NCI-H748 treated with DMSO at 0.1 percent for 48 hours (cell line): ENCODE data around the gene ICOS.
"Not testable (repeated sequence)": the region's sequence is repeated elsewhere in the genome, so short reads cannot be mapped to it uniquely, and the experiment has no call there.

ENCODE experiments used
- DNase-seq: peaks from one replicate; lab custom pipeline; 2025; lab: John Stamatoyannopoulos, UW

The ICOS gene

DNA sequence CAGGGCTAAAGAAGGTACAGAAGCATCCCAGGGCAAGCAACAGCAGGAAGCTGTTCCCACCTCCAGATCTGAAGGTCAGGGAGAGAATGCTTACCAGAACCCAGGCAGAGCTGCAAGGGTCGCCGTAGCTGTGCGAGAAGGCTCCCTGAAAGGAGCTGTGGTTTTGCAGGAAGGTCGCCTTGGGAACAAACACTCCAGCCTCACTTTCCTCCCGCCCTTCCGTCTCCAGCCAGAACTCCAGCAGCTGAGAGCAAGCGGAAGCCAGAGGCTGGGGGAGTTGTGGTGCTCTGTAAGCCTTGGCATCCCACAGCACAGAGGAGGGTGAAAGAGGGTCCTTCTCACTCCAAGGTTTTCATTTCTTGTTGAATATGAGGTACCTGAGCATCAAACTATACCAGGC lies 18.3 kb upstream of the ICOS start:
- DNase-seq: no peak

DNA sequence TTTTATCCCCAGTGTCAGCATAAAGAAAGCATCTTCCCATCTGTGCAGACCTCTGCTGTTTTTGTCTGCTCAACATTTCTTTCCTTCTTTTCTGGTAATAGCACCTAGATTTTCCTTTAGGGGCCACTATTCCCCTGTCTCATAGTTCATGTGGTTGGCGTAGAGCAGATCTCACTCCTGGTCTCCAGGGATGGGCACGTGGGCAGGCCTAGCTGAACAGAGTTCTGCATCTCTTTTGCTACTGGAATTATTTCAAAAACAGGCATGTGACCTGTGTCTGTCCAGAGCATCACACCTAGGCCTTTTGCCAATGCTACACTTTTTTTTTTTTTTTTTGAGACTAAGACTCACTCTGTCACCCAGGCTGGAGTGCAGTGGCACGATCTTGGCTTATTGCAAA lies 17.7 kb upstream of the ICOS start:
- DNase-seq: no peak

GRCh38 chr2:203925512-203926158 lies 10.9 kb upstream of the ICOS start:
- no peak for DNase-seq

DNA sequence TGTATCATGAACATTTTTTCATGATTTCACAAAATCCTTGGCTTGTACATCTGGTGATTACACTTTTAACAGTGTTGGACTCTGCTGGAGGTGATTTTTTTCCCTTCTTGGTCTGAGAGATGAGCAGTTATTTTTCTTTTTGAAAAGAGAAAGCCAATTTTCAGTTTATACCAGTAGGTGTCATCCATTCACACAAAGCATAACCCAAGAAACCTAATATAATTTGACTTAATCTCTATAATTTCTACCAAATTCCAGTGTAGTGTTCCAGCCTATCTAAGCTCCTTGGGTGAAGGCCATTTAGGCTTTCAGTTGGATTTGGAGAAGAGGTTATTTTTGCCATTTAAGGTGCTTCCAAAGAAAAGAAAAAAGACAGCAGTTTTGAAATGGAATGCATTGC lies 7.7 kb upstream of the ICOS start:
- no peak for DNase-seq

DNA sequence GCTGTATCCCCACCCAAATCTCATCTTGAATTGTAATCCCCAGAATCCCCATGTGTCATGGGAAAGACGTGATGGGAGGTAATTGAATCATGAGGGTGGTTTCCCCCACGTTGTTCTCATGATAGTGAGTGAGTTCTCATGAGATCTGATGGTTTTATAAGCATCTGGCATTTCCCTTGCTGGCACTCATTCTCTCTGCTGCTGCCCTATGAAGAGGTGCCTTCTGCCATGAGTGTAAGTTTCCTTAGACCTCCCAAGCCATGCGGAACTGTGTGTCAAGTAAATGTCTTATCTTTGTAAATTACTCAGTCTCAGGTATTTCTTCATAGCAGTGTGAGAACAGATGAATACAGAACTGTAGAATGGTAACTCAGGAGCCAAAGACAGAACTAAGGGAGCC lies 5.3 kb upstream of the ICOS start:
- not testable (repeated sequence) for DNase-seq

DNA sequence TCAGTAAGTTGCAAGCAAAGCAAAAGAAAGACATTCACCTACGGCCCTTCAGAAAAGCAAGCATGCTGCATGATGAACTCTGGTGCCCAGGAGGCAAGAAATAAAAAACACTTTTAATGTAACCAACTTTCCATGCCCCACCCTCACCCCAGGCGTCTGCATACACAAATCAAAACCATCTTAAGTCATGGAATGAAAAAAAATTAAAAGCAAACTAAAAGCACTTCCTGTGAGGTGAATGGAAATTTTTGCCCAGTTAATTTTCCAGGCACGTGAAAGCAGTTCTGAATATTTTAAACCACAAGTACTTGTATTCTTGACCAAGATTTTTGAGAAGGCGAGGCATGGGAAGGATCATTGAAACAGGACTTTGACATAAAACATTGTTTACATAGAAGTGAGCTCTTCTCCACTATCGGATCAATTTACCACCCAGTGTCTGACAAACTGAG lies 2.5 kb upstream of the ICOS start:
- no peak for DNase-seq

DNA sequence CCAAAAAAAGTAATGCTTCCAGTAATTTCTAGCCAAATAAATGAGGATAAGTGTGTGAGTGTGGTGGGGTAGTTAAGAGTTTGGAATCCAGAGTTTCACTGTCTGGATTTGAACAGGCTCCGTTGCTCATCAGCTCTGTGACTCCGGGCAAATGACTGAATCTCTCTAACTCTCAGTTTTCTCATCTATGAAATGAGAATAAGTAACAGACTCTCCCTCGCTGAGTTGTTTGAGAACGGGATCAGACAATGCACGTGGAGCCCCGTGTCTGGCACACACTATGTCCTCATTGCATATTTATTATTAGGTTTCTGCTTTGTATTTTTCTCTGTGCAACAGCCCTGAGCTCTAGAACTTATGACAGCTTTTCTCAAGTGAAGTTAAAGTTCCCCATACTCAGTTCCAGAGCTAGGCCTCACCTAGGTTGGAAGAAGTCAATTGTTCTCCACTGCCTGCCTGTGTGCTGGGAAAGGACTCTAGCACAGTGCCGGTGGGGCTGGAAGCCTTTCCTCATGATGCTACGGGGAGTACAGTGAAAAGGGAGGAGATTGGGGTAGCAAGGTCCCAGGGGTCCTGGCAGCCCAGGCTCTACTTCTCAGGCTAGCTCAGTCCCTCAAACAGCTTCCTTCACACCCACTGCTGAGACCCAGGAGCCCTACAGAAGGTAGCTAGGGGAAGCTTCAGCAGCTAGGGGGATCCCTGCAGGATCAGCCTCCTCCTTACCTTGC lies 1.7 kb upstream of the ICOS start:
- no peak for DNase-seq

DNA sequence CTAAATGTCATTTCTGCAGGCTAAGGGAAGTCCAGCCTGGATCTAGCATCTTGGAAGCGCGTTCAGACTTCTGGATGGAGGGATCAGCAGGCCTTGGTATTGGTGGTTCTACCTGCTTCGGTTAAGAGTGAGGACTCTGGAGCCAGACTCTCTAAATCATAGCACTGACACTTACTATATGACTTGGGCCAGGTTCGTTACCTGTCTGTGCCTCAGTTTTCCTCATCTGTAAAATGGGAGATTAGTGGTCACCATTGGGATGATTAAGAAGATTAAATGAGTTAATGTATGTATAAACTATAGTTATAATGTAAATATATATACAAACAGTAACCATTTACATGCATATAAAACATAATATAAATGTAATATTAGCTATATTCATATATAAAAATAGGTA lies 995 bp upstream of the ICOS start:
- no peak for DNase-seq

DNA sequence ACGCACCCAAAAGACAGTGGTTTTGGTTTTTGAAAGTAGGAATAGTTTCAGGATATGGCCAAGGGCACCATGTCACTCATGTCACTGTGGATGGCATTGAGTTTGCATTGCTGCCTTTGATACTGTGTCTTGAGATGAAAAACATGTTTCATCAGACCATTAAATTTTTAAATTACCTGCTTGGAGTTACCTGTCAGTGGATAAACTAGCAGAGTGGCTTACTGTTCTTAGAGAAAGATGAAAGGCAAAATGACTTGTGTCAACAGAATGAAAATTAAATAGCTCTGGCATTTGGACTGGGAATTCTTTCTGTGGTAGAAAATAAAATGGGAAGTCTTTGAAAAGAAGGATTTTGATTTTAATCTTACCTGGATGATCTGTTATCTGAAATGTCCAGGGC lies 386 bp downstream of the ICOS start:
- no peak for DNase-seq

DNA sequence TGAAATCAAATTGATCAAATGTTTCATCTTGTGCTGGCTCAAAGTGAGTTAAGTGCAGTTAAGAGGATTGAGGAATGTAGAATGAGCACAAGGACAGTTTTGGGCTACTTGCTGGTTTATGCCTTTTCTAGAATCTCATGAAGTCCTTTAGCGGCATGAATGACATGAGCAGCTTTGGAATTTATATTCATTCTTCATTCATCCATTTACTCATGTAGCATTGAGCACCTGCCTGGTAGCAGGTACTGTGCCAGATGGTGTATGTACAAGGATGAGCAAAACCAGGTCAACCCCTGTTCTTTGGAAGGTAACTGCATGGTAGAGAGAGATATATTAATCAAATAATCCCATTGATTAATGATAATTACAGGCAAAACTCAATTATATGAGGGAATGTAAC lies 1.2 kb downstream of the ICOS start:
- no peak for DNase-seq

GRCh38 chr2:203940039-203940438 lies 3.5 kb downstream of the ICOS start:
- no peak for DNase-seq

- DNase-seq: not testable (repeated sequence)
These were observed 7.2 kb downstream of the ICOS start for GRCh38 chr2:203943493-203944382.

- no peak for DNase-seq
These were observed 12.2 kb downstream of the ICOS start for GRCh38 chr2:203948733-203949132.

- no peak for DNase-seq
These were observed 12.7 kb downstream of the ICOS start for GRCh38 chr2:203949228-203949627.

DNA sequence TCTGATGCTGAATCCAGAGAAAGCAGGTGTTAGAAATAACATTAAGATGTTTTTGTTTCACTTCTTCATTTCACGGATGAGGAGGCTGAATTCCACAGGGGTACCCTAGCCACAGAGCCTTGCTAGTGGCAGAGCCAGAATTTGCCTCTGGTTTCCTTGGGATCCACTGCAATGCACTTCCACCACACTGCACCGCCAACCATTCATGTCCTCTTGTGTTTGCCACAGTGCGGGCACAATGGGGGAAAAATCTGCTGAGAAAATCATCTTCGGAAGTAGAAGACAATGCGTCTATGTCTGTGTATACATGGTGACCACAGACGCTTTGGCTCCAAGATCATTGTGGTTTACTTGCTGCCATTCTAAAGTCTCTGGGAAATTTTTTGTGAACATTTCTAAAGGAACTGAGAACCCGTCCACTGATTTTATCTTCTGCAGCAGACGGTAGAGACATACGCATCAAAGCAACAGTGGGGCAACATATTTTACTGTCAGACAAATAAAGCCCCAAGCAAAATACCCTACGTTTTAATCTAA lies 14.9 kb downstream of the ICOS start:
- no peak for DNase-seq

DNA sequence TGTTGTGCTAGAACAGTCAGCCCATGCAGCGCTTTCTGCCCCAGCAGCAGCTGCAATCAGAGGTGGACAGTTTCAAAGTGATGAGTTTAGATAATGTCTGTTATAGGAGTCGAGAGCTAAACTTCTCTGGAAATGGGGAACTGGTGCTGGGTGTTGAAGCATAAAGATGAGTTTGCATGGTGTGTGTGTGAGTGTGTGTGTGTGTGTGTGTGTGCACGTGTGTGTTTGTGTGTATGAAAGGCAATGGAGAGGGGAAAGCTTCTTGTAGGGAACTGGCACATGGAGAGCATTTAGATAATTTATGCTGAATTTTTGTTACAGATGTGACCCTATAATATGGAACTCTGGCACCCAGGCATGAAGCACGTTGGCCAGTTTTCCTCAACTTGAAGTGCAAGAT lies 22.7 kb downstream of the ICOS start:
- DNase-seq: no peak

- no peak for DNase-seq
These were observed 23.1 kb downstream of the ICOS start for GRCh38 chr2:203959672-203960071.

DNA sequence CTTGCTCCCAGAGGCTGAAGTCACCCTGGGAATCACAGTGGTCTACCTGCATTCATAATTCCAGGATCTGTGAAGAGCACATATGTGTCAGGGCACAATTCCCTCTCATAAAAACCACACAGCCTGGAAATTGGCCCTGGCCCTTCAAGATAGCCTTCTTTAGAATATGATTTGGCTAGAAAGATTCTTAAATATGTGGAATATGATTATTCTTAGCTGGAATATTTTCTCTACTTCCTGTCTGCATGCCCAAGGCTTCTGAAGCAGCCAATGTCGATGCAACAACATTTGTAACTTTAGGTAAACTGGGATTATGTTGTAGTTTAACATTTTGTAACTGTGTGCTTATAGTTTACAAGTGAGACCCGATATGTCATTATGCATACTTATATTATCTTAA lies 24.2 kb downstream of the ICOS start:
- no peak for DNase-seq

DNA sequence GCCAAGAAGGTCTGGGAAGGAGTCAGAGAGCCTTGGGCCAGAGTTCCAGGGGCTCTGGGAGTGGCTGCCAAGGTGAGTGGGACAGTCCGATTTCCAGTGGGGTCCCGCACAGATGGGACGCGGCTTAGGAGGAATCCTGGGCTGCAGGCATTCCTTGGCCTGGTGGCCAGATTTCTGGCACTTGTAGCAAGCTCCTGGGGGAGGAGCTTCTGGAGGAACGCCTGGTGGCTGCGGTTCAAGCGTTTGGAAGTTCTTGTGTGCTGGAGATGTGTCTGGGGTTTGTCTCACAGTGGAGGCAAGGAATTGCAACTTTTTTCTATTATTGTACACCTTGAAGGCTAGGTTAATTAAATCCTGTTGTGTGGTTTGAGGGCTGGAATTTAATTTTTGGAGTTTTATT lies 28.6 kb downstream of the ICOS start:
- not testable (repeated sequence) for DNase-seq

- DNase-seq: no peak
These were observed 34.7 kb downstream of the ICOS start for GRCh38 chr2:203971251-203971650.

- no peak for DNase-seq
These were observed 35.5 kb downstream of the ICOS start for GRCh38 chr2:203972066-203972465.

GRCh38 chr2:203973000-203973399 lies 36.4 kb downstream of the ICOS start:
- DNase-seq: no peak

DNA sequence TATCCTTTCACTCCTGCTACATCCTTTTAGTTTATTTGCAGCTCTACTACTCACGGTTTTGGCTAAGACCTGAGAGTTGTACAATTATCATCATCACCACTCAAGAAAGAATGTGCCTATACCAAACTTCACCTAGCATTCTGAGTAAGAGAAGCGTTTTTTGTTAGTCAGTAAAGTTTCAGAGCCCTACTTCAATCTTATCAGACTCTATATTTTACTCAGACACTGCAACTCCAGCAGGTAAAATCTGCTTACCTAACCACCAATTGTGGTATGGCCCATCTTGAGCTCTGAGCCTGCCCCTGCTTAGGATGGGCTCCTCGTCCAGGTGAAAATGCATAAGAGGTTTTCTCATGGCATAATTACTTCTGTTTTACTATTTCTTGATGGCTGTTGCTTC lies 37.1 kb downstream of the ICOS start:
- DNase-seq: no peak
